Right lobe of liver (tissue), 4 donors: ENCODE measurements around the gene KDM7A.

Experiments
- POLR2A ChIP-seq: fragments of 450-650 bp; IDR thresholded peaks from one replicate; pipeline ENCODE4 v1.6.1; 2017; ENCODE audit warnings: antibody characterized with exemption, mild to moderate bottlenecking
- TF ChIP-seq, protein P1 (sequence below), 4 donors: fragments of 200-600 bp in 3 of 4; fragments of 450-650 bp in 1 of 4; IDR thresholded peaks; one replicate each; pipeline versions ENCODE4 v1.5.1 to v1.8.0; 2016 to 2022; ENCODE audit warnings: antibody characterized with exemption in 4 of 4, mild to moderate bottlenecking in 2 of 4
- donor health status: DM: no; HTN: no; CAD: no.
- donor health status: DM: no; HTN: no; CAD: no.
- donor health status: DM: no; HTN: yes; CAD: no.

- TF ChIP-seq, protein P1, sequence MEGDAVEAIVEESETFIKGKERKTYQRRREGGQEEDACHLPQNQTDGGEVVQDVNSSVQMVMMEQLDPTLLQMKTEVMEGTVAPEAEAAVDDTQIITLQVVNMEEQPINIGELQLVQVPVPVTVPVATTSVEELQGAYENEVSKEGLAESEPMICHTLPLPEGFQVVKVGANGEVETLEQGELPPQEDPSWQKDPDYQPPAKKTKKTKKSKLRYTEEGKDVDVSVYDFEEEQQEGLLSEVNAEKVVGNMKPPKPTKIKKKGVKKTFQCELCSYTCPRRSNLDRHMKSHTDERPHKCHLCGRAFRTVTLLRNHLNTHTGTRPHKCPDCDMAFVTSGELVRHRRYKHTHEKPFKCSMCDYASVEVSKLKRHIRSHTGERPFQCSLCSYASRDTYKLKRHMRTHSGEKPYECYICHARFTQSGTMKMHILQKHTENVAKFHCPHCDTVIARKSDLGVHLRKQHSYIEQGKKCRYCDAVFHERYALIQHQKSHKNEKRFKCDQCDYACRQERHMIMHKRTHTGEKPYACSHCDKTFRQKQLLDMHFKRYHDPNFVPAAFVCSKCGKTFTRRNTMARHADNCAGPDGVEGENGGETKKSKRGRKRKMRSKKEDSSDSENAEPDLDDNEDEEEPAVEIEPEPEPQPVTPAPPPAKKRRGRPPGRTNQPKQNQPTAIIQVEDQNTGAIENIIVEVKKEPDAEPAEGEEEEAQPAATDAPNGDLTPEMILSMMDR (IDR thresholded peaks at IDR 0.05), result no peak
- TF ChIP-seq POLR2A, result no peak
These were observed 122.0 kb downstream of the KDM7A start for GRCh38 chr7:140054751-140055150.
